ENCODE results near the gene PLA2G4C.

DNA sequence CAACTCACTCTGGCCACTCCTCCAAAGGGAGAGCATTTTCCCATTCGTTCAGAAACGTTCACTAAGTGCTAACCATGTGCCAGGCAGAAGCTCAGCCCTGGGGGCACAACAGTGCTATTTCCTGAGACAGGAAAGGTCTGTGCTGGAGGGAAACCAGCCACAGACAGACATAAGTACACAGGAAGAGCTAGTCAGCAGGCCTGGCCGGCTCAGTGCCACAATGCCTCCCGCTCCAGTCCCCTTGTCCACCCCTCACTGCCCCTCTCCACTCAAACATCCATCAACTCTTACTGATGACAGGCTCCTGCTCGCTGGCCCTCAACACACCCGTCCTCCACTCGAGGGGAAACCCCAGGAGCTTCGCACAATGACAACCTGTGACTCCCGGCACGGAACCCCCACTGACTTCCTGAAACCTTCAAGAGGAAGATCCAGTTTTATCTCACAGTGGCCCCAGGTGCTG is 11.3 kb upstream of the PLA2G4C start:
- TF ChIP-seq TAF1 (IDR thresholded peaks at IDR 0.05; ENCODE audit: low read depth) = no peak
- TF ChIP-seq RAD21 (IDR thresholded peaks at IDR 0.05; ENCODE audit: low read depth) = no peak
- TF ChIP-seq ZBTB7A (IDR thresholded peaks at IDR 0.05; ENCODE audit: low read depth) = no peak
- TF ChIP-seq, protein P1, sequence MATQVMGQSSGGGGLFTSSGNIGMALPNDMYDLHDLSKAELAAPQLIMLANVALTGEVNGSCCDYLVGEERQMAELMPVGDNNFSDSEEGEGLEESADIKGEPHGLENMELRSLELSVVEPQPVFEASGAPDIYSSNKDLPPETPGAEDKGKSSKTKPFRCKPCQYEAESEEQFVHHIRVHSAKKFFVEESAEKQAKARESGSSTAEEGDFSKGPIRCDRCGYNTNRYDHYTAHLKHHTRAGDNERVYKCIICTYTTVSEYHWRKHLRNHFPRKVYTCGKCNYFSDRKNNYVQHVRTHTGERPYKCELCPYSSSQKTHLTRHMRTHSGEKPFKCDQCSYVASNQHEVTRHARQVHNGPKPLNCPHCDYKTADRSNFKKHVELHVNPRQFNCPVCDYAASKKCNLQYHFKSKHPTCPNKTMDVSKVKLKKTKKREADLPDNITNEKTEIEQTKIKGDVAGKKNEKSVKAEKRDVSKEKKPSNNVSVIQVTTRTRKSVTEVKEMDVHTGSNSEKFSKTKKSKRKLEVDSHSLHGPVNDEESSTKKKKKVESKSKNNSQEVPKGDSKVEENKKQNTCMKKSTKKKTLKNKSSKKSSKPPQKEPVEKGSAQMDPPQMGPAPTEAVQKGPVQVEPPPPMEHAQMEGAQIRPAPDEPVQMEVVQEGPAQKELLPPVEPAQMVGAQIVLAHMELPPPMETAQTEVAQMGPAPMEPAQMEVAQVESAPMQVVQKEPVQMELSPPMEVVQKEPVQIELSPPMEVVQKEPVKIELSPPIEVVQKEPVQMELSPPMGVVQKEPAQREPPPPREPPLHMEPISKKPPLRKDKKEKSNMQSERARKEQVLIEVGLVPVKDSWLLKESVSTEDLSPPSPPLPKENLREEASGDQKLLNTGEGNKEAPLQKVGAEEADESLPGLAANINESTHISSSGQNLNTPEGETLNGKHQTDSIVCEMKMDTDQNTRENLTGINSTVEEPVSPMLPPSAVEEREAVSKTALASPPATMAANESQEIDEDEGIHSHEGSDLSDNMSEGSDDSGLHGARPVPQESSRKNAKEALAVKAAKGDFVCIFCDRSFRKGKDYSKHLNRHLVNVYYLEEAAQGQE (IDR thresholded peaks at IDR 0.05; ENCODE audit: low read depth) = no peak
